ENCODE results near the gene EME1. TPM values are rescaled to one million over a fixed set of nuclear protein-coding genes. Genes with fewer than 3 reads are reported as not detected.

Gene EME1
- total RNA-seq, 1 donor from 2014 or later: not detected

- DNase-seq (ENCODE audit: low spot score): peak; percentile 90
Measured at GRCh38 chr17:50363217-50364060, 9.6 kb upstream of the EME1 start.

- no peak for DNase-seq (ENCODE audit: low spot score)
Measured at GRCh38 chr17:50364061-50364458, 9.0 kb upstream of the EME1 start.

DNA sequence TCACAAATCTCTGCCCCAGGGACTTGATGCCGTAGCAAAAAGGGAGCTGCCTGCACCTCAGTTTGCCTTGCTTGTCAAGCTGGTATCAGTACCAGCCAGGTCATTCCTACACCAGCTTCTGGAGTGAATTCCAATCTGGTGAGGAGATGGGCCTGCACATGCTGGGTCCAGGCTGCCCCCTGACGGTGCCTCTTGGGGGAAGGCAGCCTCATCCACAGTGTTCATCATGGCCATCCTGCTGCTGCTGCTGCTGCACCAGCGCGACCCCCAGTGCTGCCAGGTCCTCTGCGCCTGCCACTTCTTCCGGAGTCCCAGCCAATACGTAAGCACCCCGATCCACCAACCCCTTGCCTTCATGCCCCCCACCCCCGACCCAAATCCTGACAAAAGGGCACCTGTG, 8.3 kb upstream of the EME1 start:
- DNase-seq (ENCODE audit: low spot score): peak; percentile 77

DNA sequence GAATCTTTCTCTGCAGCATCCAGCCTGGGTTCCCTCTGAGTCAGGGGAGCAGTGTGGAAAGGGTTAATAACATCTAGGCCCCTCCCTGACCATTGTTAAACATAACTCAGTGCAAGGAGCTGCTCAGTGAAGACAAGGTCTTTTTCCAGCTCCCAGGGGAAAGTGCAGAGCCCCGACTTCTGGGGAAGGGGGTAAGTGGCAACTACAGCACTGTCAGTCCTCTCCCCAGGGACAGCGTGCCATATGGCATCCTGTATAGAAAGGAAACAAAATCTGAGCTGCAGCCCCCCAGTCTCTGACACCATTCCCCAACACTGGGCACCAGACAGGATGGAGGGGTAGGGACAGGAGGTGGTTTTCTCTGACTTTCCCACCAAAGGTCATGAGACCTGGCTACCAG, 7.9 kb upstream of the EME1 start:
- DNase-seq (ENCODE audit: low spot score): no peak

- no peak for DNase-seq (ENCODE audit: low spot score)
Measured at GRCh38 chr17:50365649-50366393, 7.2 kb upstream of the EME1 start.

DNA sequence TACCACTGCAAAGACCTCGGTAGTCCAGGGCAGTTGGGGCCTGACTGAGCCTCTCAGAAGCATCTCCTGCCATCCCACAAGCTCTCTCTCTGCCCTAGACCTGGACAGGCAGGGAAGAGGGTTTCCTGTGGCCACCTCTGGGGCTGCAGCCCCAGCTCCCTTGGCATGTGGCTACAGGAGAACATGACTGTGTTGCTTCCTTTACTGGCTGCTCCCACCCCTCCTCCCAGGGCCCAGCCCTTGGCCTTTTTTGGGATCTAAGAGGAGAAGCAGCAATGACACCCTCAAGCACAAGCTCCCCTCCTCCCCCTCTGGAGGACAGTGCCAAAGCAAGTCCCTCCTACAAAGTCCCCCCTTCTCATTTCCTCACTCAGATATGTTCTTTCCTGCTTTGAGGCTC, 5.6 kb upstream of the EME1 start:
- DNase-seq (ENCODE audit: low spot score): no peak

DNA sequence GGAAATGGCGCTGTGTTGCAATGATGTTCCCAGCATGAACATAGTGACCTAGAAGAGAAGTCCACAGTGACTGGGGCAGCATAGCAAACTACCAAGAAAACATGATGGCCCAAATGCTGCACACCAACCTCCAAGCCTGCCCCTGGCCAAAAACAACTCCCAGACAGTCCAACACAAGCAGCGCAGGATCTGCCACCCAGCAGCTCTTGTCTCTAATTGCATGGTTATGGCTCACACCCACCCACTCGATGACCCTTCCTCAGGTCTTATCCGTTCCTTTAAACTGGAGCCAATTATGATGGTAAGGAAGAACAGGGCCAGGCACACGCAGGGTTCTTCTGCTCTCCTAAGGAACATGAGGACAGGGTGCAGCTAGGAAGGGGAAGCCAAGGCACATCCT, 3.0 kb upstream of the EME1 start:
- DNase-seq (ENCODE audit: low spot score): no peak

- no peak for DNase-seq (ENCODE audit: low spot score)
Measured at GRCh38 chr17:50371526-50371925, 1.5 kb upstream of the EME1 start.

GRCh38 chr17:50372222-50372757, 739 bp upstream of the EME1 start:
- no peak for DNase-seq (ENCODE audit: low spot score)

DNA sequence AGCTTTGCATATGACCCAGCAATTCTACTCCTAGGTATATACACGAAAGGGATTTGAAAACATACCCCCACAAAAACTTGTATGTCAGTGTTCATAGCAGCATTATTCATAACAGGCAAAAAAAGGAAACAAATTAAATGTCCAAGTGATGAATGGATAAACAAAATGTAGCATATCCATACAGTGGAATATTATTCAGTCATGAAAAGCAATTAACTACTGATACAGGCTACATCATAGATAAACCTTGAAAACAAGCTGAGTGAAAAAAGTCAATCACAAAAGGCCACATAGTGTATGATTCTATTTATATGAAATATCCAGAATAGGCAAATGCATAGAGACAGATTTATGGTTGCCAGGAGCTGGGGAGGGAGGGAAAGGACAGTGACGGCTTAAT, 676 bp downstream of the EME1 start:
- no peak for DNase-seq (ENCODE audit: low spot score)

- DNase-seq (ENCODE audit: low spot score): no peak
Measured at GRCh38 chr17:50375858-50376538, 3.0 kb downstream of the EME1 start.

DNA sequence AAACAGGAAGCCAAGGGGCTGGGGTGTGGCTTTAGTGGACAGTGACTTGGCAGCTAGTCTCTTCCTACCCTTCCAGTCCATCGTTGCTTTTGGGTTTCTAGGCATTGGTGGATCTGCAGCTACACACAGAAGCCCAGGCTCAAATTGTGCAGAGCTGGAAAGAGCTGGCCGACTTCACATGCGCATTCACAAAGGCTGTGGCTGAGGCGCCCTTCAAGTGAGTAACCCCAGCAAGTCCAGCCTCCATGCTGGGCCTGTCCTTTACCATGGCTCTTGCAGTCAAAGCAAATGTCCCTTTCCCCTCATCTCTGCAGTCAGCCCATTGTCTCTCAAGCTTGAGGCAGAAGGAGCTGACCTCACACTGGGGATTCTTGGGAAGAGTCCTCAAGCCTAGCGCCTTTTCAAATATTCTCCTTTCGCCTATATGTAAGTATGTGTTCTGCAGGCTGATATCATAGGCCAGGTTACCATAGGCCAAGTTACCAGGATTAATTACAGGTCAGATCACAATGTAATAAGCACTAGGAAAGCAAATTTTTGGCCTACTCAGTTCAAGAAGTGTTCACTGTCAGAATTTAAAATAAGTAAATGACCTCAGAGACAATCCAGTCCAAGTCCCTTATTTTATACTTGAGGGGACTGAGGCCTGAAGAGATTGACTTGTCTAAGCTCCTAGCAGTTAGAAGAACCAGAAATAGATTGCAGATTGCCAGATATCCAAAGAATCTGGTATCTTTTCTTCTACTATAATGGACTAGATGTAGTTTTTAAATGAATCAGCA, 6.5 kb downstream of the EME1 start:
- no peak for DNase-seq (ENCODE audit: low spot score)

DNA sequence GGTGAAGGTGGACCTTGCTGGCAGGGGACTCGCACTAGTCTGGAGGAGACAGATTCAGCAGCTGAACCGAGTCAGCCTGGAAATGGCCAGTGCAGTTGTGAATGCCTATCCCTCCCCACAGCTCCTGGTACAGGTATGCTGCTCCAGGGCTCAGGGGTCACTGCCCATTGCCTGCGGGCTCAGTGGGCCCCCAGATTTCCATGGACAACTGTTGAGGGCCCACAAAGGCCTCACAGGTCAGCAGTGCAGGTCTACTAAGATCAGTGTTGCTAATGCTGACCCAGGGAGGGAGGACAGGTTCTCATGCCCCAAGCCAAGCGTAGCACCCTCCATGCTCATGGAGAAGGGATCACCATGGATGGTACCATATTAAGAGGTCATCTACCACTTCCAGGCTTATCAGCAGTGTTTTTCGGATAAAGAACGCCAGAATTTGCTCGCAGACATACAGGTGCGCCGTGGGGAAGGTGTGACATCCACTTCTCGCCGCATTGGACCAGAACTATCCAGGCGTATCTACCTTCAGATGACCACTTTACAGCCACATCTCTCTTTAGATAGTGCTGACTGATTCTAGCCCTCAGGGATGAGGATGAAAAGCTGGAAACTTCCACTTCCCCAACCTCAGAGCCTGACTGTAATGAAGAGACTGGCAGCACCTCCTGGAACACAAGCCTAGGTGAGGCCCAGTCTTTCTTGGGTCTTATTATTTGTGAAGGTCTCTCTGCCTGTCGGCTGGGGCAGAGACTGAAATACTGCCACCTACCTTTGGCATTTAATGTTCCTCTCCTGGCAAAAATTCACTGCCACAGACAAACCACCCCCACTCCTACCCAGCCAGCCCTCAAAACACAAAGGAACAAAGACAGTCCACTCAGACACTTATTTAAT, 7.6 kb downstream of the EME1 start:
- no peak for DNase-seq (ENCODE audit: low spot score)

DNA sequence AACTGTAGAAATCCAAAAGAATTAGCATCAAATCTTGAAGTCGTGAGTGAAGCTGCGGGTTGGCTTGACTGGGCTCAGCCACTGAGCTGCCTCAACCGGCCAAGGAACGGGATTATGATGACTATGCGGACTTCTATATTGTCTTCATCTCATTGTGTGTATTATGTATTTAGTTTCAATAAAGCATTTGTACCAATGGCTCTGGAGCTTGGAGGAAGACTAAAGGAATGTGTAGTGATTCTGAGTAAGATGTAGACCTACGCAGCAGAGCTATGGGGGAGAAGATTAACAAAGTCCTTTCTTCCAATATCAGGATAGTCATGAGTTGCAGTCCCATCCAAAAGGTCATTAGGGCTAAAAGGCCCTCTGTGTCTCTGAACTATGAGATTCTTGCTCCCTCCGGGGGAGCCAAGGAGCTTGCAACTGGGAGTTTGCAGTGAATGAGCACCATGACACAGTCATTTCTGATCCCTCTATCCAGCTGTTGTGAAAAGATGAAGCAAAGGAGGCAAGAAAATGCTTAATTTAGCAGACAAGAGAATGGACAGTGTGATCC, 8.3 kb downstream of the EME1 start:
- no peak for DNase-seq (ENCODE audit: low spot score)

DNA sequence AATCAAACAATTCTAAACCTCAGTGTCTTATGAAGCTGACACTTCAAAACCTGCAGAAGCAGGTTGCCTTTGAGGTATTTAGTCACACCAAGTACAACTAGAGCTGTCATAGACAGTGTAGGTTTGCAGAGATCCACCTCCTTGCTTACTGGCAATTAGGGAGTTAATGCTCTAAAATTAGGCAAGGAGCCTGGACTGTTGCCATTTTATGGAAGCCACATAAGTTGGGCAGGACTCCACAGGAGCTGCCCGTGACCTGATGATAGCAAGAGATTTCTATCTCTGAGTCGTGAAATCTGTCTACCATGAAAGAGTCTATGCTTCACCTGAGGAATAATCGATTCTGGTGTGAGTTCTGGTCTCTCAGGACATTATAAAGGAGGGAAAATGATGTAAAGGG, 8.9 kb downstream of the EME1 start:
- no peak for DNase-seq (ENCODE audit: low spot score)

GRCh38 chr17:50382931-50383330, 9.9 kb downstream of the EME1 start:
- no peak for DNase-seq (ENCODE audit: low spot score)

GRCh38 chr17:50386510-50386909, 13.5 kb downstream of the EME1 start:
- DNase-seq (ENCODE audit: low spot score): no peak

GRCh38 chr17:50388728-50389127, 15.7 kb downstream of the EME1 start:
- no peak for DNase-seq (ENCODE audit: low spot score)

- DNase-seq (ENCODE audit: low spot score): no peak
Measured at GRCh38 chr17:50389534-50389933, 16.5 kb downstream of the EME1 start.

DNA sequence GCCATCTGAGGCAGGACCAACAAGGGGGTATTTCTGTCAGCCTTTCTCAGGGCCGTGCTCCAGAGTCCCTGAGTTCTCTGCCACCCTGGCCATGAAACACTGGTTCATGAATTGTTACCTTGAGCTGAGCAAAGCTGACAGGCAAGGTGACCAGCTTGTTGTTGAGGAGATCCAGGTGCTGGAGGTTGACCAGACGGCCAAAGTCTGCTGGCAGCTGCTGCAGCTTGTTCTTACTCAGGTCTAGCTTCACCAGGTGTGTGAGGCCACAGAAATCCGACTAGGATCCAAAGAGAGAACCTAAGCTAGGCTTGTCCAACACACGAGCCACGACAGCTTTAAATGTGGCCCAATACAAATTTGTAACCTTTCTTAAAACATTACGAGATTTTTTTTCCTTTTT, 19.6 kb downstream of the EME1 start:
- no peak for DNase-seq (ENCODE audit: low spot score)

Data from umbilical cord (tissue), 2 donors.